Activated CD8-positive, alpha-beta memory T cell treated with anti-CD3 and anti-CD28 coated beads for 36 hours (primary cell): ENCODE results near the gene CAPZA3. TPM values are rescaled to one million over a fixed set of nuclear protein-coding genes. Genes with fewer than 3 reads are reported as not detected.
"Not testable (repeated sequence)": the region's sequence is repeated elsewhere in the genome, so short reads cannot be mapped to it uniquely, and the experiment has no call there.

Source experiments
- CTCF ChIA-PET: fragments of 350-600 bp; sonication (Branson Sonifier 250); formaldehyde crosslinking; loops from one replicate; lab custom pipeline; 2021; ENCODE audit warnings: antibody characterized with exemption; lab: Charles Lee
- POLR2A ChIA-PET: fragments of 350-600 bp; sonication (Branson Sonifier 250); formaldehyde crosslinking; loops from one replicate; lab custom pipeline; 2021; ENCODE audit warnings: antibody characterized with exemption; lab: Charles Lee
- total RNA-seq, 2 experiments: library from RNA; stranded (reverse); gene quantifications; one replicate each; pipeline ENCODE4 v1.2.3, GENCODE V29; 2021

The CAPZA3 gene
- total RNA-seq, 2 experiments from 2014 or later: not detected

DNA sequence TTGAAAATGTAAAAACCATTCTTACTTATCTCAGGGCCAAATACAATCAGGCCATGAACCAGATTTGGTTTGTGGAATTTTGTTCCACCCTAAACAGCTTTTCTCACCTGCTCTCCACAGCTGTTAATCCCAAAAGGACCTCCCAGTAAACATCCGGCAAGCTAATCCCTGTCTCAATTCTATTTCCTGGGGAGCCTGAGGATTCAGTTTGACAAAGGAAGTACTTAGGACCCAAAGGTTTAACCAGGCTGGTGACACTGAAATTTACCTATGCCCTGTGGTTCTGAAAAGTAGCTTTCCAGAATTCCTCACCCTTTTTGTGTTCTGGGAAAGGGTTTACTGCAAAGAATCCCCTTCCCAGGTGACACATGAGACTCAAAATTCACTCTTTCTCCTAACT, 15.0 kb downstream of the CAPZA3 start:
- ChIA-PET POLR2A (no interaction called here), CTCF (no interaction called here)

DNA sequence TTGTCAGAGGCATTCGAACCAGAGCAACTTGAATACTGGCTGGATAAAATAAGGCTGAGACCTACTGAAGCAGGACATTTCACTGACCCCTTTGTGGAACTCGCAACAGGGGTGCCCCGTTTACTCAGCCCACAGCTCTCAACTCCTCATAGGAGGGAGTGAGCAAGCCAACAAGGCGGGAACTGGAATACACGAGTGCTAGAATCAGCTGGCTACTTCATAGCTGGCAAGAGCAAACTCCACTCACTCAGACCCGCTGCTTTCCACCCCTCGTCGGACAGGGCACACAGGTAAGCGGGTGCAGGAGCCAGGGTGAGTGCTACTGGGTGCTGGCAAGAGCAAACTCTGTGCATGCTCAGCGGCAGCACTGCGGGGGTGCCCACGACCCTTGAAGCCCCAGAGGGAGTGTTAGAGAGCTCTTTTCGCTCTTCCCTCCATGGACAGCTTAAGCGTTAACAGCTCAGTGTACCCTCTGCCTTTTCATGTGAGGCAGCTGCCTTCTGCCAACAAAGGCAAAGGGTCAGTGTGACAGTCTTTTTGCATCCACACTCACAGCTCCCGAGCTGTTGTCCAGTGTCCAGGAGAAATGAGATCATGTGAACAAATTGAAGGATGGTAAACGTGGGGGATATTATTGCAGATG, 15.7 kb downstream of the CAPZA3 start:
- POLR2A ChIA-PET: no interaction called here
- CTCF ChIA-PET: no interaction called here

DNA sequence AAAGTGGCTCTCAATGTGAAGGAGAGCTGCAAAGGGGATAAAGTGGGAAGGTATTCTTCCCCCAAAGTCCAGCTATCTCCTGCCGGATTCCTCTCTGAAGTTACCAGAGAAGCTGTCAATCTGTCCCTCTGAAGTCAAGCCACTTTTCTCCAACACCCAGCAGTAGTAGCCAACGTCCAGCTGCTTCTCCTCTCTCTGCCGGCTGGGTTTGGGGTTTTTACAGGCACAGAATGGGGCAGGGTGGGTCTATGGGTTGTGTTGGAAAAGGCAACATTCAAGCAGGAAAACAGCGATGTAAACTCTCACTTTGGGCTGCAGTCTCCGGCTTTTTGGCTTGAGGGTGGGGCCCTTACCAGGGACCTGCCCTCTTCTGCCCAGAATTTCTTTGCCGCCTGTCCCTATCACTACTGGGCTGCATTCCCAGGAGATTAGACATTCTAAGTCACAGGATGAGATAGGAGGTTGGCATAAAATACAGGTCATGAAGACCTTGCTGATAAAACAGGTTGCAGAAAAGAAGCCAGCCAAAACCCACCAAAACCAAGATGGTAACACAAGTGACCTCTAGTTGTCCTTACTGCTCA, 16.3 kb downstream of the CAPZA3 start:
- ChIA-PET POLR2A (no interaction called here), CTCF (no interaction called here)

DNA sequence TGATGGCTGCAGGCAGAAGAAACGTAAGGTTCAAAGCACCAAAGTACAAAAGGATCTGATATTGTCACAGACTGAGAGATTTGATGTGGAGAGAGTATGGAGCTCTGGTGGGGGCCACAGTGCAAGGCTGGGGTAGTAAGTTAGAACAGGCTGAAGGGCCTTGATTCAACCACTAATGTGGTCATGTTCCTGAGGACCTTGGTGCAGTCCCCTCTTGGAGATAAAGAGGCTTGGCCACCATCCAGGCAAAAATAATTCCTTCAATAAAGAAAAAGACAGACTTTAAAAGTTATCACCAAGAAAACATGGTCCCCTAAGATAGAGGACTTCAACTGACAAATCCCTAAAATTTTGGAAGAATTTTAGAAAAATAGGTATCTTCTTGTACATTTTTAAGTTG, 17.4 kb downstream of the CAPZA3 start:
- POLR2A ChIA-PET: no interaction called here
- CTCF ChIA-PET: no interaction called here

DNA sequence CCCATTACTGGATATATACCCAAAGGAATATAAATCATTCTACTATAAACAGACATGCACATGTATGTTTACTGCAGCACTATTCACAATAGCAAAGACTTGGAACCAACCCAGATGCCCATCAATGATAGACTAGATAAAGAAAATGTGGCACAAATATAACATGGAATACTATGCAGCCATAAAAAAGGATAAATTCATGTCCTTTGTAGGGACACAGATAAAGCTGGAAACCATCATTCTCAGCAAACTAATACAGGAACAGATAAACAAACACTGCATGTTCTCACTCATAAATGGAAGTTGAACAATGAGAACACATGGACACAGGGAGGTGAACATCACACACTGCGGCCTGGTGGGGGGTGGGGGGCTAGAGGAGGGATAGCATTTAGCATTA, 28.6 kb downstream of the CAPZA3 start:
- POLR2A ChIA-PET, CTCF ChIA-PET: not testable (repeated sequence)

DNA sequence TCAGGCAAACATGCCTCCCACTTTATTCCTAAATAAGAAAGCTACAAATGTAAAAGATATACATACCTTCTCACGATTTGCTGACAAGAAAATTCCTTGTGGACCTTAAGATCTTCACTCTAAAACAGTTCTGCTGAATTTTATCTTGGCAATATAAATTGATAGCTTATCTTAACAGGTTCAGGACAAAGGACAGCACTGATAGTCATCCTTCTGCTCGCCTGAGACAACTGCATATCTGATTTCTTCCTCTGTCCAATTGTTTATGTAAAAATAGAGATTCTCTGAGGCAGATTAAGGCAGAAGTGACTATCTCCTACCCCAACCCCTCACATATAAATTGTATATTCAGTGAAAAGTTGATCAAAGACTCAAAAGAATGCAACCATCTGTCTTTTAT, 44.9 kb downstream of the CAPZA3 start:
- CTCF ChIA-PET: no interaction called here
- POLR2A ChIA-PET: no interaction called here

DNA sequence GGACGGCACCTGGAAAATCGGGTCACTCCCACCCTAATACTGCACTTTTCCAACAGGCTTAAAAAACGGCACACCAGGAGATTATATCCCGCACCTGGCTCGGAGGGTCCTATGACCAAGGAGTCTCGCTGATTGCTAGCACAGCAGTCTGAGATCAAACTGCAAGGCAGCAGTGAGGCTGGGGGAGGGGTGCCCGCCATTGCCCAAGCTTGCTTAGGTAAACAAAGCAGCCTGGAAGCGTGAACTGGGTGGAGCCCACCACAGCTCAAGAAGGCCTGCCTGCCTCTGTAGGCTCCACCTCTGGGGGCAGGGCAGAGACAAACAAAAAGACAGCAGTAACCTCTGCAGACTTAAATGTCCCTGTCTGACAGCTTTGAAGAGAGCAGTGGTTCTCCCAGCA, 47.5 kb downstream of the CAPZA3 start:
- CTCF ChIA-PET, POLR2A ChIA-PET: not testable (repeated sequence)

Other genes starting within 250 kb of the CAPZA3 start
- gene PLCZ1, start 107 bp upstream of the CAPZA3 start, total RNA-seq: not detected